Tibial nerve (tissue), 4 donors: ENCODE measurements around the gene MSRB1.

Experiments used
- CTCF ChIP-seq, 5 experiments: fragments of 200-600 bp in 3 of 5; fragments of 450-650 bp in 2 of 5; sonication (generic) in 3 of 5; IDR thresholded peaks; one replicate each; pipeline ENCODE4 v1.5.1; 2016 to 2019; ENCODE audit warnings: antibody characterized with exemption in 5 of 5, mild to moderate bottlenecking in 3 of 5, moderate library complexity in 2 of 5
- EP300 ChIP-seq, 2 donors: sonication (generic); formaldehyde crosslinking; IDR thresholded peaks; one replicate each; pipeline ENCODE4 v1.6.1; 2017; ENCODE audit warnings: antibody characterized with exemption in 2 of 2, mild to moderate bottlenecking in 1 of 2
- POLR2A ChIP-seq, 2 donors: fragments of 450-650 bp; IDR thresholded peaks; one replicate each; pipeline ENCODE4 v1.6.1; 2017; ENCODE audit warnings: antibody characterized with exemption in 2 of 2, mild to moderate bottlenecking in 2 of 2, moderate library complexity in 2 of 2

GRCh38 chr16:1914084-1914608, 28.9 kb downstream of the MSRB1 start:
- TF ChIP-seq CTCF (IDR thresholded peaks at IDR 0.05) = no peak
- TF ChIP-seq POLR2A (IDR thresholded peaks at IDR 0.05) = no peak
- no peak for TF ChIP-seq EP300 (IDR thresholded peaks at IDR 0.05)
